Colonic mucosa (tissue), 4 donors: ENCODE results near the gene NIN. TPM values are rescaled to one million over a fixed set of nuclear protein-coding genes. Genes with fewer than 3 reads are reported as not detected.

Source experiments
- DNase-seq: peaks from one replicate; pipeline ENCODE4 v3.0.0-alpha.2; 2020
- H3K27ac ChIP-seq: fragments of 200-600 bp; one replicate; pipeline ENCODE4 v1.8.0; 2021
- H3K27me3 ChIP-seq: fragments of 200-600 bp; one replicate; pipeline ENCODE4 v1.8.0; 2021
- H3K36me3 ChIP-seq: fragments of 200-600 bp; one replicate; pipeline ENCODE4 v1.8.0; 2021
- H3K4me1 ChIP-seq: fragments of 200-600 bp; one replicate; pipeline ENCODE4 v1.8.0; 2021; ENCODE audit warnings: mild to moderate bottlenecking
- H3K4me3 ChIP-seq: fragments of 200-600 bp; one replicate; pipeline ENCODE4 v1.8.0; 2021
- H3K9ac ChIP-seq, 2 donors: one replicate each; pipeline ENCODE4 v1.7.0; 2013; ENCODE audit warnings: control low read depth in 2 of 2, low read depth in 2 of 2, low read length in 2 of 2
- H3K9me3 ChIP-seq: fragments of 200-600 bp; one replicate; pipeline ENCODE4 v1.8.0; 2021
- intact Hi-C: fragments of 100-400 bp; cut with DNase I; formaldehyde crosslinking; loops from one replicate; pipeline ENCODE4 v1.14.1; 2022
- total RNA-seq, 2 donors: library from RNA; stranded (reverse); fragmentation: NEBNext Ultra II Directional in 1 of 2; extraction: Animal tissue kit (Norgen Biotek cat#: 25700) in 1 of 2; gene quantifications; one replicate each; pipeline ENCODE4 v1.2.1, GENCODE V29; 2021
- TF ChIP-seq, protein P1 (sequence below): fragments of 200-600 bp; IDR thresholded peaks from one replicate; pipeline ENCODE4 v1.8.0; 2022; ENCODE audit warnings: antibody characterized with exemption, mild to moderate bottlenecking
- donor health status: healthy.
- donor health status: DM: no; HTN: no; CAD: no.
- donor health status: DM: no; HTN: no; CAD: no.

NIN gene
- total RNA-seq, 2 donors from 2014 or later, result 13.7 to 19.8 TPM

DNA sequence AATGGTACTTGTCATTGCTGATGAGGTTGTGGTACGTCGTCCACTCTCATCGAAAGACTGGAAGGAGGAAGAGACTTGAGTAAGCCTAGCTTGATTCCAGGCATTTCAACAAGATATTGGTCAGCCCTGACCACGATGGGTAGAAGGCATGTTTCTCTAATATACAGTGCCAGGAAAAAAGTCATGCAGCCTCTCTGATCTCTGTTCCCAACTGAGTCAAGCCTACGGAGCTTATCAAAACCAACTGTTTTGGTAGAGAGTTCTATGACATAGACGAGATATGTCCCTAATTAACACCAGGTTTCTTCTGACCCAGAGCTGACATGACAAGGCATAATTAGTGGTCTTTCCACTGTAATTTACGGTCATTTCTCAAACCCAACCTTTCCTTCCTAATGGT lies 58.5 kb downstream of the NIN start:
- no peak overlapping the region for H3K27ac ChIP-seq
- intact Hi-C loops, result loop anchor here (10.0 kb wide), 1 partner anchor 458 kb away; the partner anchor contains the start of genes DMAC2L and L2HGDH
- H3K36me3 ChIP-seq, result no peaks in the 10 kb centered on the region

DNA sequence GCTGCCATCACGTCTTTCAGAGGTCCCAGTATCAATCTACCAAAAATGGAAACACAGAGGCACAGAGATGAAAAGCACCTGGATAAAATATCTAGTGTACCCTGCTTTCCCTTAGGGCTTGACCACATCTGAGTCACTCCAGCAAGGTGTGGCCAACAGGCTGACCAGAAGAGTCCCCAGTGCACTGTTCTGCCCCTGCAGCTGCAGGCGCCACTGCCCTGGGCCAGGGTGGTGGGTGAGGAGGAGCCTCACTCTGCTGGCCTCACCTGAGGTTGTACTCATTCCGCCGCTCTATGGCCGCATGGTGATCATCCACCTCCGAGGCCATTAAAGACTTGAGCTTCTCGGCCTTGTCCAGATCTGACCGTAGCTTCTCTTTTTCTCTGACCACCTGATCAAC lies 60.4 kb downstream of the NIN start:
- Histone ChIP-seq H3K27me3 (no peaks in the 10 kb centered on the region), H3K9me3 (no peaks in the 10 kb centered on the region), H3K9ac (no peak overlapping the region), H3K36me3 (no peaks in the 10 kb centered on the region), H3K4me3 (no peak overlapping the region), H3K27ac (no peak overlapping the region), H3K4me1 (no peaks in the 10 kb centered on the region)
- intact Hi-C loops, result loop anchor here (10.0 kb wide), 1 partner anchor 456 kb away; the partner anchor contains the start of genes DMAC2L and L2HGDH
- DNase-seq, result no peak
- TF ChIP-seq, protein P1, sequence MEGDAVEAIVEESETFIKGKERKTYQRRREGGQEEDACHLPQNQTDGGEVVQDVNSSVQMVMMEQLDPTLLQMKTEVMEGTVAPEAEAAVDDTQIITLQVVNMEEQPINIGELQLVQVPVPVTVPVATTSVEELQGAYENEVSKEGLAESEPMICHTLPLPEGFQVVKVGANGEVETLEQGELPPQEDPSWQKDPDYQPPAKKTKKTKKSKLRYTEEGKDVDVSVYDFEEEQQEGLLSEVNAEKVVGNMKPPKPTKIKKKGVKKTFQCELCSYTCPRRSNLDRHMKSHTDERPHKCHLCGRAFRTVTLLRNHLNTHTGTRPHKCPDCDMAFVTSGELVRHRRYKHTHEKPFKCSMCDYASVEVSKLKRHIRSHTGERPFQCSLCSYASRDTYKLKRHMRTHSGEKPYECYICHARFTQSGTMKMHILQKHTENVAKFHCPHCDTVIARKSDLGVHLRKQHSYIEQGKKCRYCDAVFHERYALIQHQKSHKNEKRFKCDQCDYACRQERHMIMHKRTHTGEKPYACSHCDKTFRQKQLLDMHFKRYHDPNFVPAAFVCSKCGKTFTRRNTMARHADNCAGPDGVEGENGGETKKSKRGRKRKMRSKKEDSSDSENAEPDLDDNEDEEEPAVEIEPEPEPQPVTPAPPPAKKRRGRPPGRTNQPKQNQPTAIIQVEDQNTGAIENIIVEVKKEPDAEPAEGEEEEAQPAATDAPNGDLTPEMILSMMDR, result no peak

More for the DNA sequence above, 58.5 kb downstream of the NIN start:
- Histone ChIP-seq H3K9me3 (no peaks in the 10 kb centered on the region), H3K27me3 (no peaks in the 10 kb centered on the region), H3K4me1 (no peaks in the 10 kb centered on the region), H3K9ac (no peak overlapping the region), H3K4me3 (no peak overlapping the region)
- TF ChIP-seq, protein P1, result no peak
- no peak for DNase-seq

DNA sequence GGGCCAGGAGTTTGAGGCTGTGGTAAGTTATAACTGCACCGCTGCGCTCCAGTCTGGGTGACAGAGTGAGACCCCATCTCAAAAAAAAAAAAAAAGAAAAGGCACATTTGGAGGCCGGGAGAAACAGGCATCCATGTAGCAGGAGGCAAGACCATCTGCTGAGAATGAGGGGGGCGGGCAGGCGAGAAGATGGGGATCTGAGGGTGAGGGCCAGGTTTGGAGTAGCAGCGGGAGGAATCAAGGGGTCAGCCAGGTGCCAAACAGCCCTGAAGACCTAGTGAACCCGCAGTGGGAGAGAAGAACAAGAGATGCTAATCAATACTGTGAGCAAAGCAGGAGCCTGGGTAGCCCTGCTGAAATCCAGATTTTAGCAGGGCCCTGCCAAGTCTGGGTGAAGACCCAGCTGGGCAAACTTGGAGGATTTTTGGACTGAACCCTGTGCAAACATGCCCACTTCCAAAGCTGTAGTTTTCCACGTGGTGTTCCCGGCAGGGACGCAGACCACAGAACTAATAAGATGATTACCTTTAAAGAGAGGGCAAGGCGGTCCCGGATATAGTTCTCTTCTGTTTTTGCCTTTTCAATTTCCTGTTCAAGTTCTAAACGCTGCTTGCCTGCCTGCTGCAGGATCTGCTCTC lies 61.0 kb downstream of the NIN start:
- Histone ChIP-seq H3K4me3 (no peak overlapping the region), H3K36me3 (no peaks in the 10 kb centered on the region), H3K4me1 (no peaks in the 10 kb centered on the region), H3K27ac (no peak overlapping the region), H3K9me3 (no peaks in the 10 kb centered on the region), H3K9ac (no peak overlapping the region), H3K27me3 (no peaks in the 10 kb centered on the region)
- TF ChIP-seq, protein P1, result no peak
- intact Hi-C loops, result loop anchor here (10.0 kb wide), 1 partner anchor 455 kb away; the partner anchor contains the start of genes DMAC2L and L2HGDH
- no peak for DNase-seq

DNA sequence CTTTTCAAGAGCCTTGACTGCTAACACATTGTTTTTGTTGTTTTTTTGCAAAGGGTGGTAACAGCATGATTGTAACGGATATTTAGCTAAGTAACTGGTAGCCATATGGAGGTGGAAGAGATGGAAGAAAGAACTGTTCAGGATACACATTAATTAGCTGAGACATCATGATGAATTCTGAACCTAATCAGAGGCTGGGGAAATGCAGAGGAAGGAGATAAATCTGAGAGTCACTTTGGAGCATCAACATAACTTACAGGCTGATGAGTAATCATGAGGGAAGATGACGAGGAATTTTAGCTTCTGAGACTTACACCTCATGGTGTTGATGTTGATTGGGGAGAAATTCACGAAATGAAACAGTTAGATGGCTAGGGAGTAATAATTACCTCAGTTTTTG lies 62.3 kb downstream of the NIN start:
- no peak overlapping the region for H3K27ac ChIP-seq

DNA sequence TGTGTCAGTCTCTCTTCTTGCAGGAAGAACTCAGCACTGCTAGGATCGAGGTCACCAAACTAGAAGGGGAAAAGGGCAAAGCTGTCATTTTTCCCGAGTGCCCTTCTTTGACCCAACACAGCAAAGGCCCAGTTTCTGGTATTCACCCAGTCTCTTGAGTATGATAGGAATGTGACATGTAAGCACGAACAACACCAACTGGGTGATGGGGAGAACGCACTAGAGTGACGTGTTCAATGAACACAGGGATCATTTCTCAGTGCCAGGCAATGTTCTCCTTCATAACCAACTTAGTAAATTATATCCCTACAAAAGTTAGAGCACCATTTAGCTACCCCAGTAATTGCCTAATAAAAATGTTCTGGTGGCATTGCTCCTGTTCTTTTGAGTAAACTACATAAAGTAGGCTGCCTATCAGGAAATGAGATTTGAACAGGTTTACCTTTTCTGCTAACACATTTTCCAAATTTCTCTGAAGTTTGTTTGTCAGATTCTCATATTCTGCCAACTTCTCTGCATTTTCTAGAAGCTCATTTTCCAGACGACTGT lies 64.5 kb downstream of the NIN start:
- H3K27ac ChIP-seq, result no peak overlapping the region
- no peaks in the 10 kb centered on the region for H3K36me3 ChIP-seq
- H3K4me3 ChIP-seq, result no peak overlapping the region
- H3K9me3 ChIP-seq, result no peaks in the 10 kb centered on the region
- H3K4me1 ChIP-seq, result no peaks in the 10 kb centered on the region
- no peak overlapping the region for H3K9ac ChIP-seq
- no peaks in the 10 kb centered on the region for H3K27me3 ChIP-seq
- TF ChIP-seq, protein P1, result no peak
- intact Hi-C loops, result no loop called here
- no peak for DNase-seq

More for the DNA sequence above, 62.3 kb downstream of the NIN start:
- H3K9ac ChIP-seq, result no peak overlapping the region
- no peaks in the 10 kb centered on the region for H3K27me3 ChIP-seq
- no peak overlapping the region for H3K4me3 ChIP-seq
- no peaks in the 10 kb centered on the region for H3K36me3 ChIP-seq
- TF ChIP-seq, protein P1, result no peak
- intact Hi-C loops, result no loop called here
- H3K9me3 ChIP-seq, result no peaks in the 10 kb centered on the region
- no peak for DNase-seq
- H3K4me1 ChIP-seq, result no peaks in the 10 kb centered on the region
